Endothelial cell of hepatic sinusoid (primary cell): ENCODE measurements around the gene ATG4A.

Experiments
- in situ Hi-C: cut with HindIII; loops from 2 replicates; pipeline ENCODE4 v1.10.0; 2017; ENCODE audit warnings: low sequenced_read_pairs

ATG4A gene

GRCh38 chrX:108121291-108121690 is 29.7 kb downstream of the ATG4A start:
- in situ Hi-C loops = no loop called here

- in situ Hi-C loops = no loop called here
Measured at GRCh38 chrX:108122748-108123147, 31.2 kb downstream of the ATG4A start.

GRCh38 chrX:108123591-108124366 is 32.2 kb downstream of the ATG4A start:
- in situ Hi-C loops = no loop called here

GRCh38 chrX:108126661-108127060 is 35.1 kb downstream of the ATG4A start:
- in situ Hi-C loops = no loop called here

- in situ Hi-C loops = no loop called here
Measured at GRCh38 chrX:108127152-108127551, 35.6 kb downstream of the ATG4A start.

- in situ Hi-C loops = no loop called here
Measured at GRCh38 chrX:108130889-108131288, 39.3 kb downstream of the ATG4A start.

GRCh38 chrX:108131471-108131870 is 39.9 kb downstream of the ATG4A start:
- in situ Hi-C loops = no loop called here

- in situ Hi-C loops = no loop called here
Measured at GRCh38 chrX:108132034-108132433, 40.5 kb downstream of the ATG4A start.

- in situ Hi-C loops = no loop called here
Measured at GRCh38 chrX:108132876-108133275, 41.3 kb downstream of the ATG4A start.

- in situ Hi-C loops = no loop called here
Measured at GRCh38 chrX:108134724-108135123, 43.1 kb downstream of the ATG4A start.

GRCh38 chrX:108138814-108139702 is 47.5 kb downstream of the ATG4A start:
- in situ Hi-C loops = no loop called here

GRCh38 chrX:108148524-108148923 is 56.9 kb downstream of the ATG4A start:
- in situ Hi-C loops = no loop called here

- in situ Hi-C loops = no loop called here
Measured at GRCh38 chrX:108156082-108156481, 64.5 kb downstream of the ATG4A start.

GRCh38 chrX:108156934-108157466 is 65.4 kb downstream of the ATG4A start:
- in situ Hi-C loops = no loop called here

GRCh38 chrX:108157628-108158027 is 66.0 kb downstream of the ATG4A start:
- in situ Hi-C loops = no loop called here

GRCh38 chrX:108159028-108159670 is 67.6 kb downstream of the ATG4A start:
- in situ Hi-C loops = no loop called here

GRCh38 chrX:108160309-108160708 is 68.7 kb downstream of the ATG4A start:
- in situ Hi-C loops = no loop called here

- in situ Hi-C loops = no loop called here
Measured at GRCh38 chrX:108162265-108162664, 70.7 kb downstream of the ATG4A start.

GRCh38 chrX:108163333-108164082 is 71.9 kb downstream of the ATG4A start:
- in situ Hi-C loops = no loop called here

- in situ Hi-C loops = no loop called here
Measured at GRCh38 chrX:108165383-108166111, 74.0 kb downstream of the ATG4A start.
